Measurements from ENCODE around the gene SLC27A2.

The SLC27A2 gene

GRCh38 chr15:50210462-50211157 lies 28.6 kb downstream of the SLC27A2 start:
- TF ChIP-seq POLR2A (IDR thresholded peaks at IDR 0.05; ENCODE audit: low read depth, low read length), result no peak
- no peak for TF ChIP-seq PAX5 (IDR thresholded peaks at IDR 0.05; ENCODE audit: insufficient read depth, low read length, severe bottlenecking)
- no peak for TF ChIP-seq POU2F2 (IDR thresholded peaks at IDR 0.05; ENCODE audit: low read depth, low read length)
- TF ChIP-seq SPI1 (IDR thresholded peaks at IDR 0.05; ENCODE audit: low read depth, low read length), result no peak
- TF ChIP-seq TAF1 (IDR thresholded peaks at IDR 0.05; ENCODE audit: low read depth, low read length), result no peak
- no peak for TF ChIP-seq POLR2AphosphoS5 (IDR thresholded peaks at IDR 0.05; ENCODE audit: low read depth, low read length)
- FAIRE-seq, result no peak
- no peak for DNase-seq (ENCODE audit: insufficient read length, low spot score)

- FAIRE-seq (no peak), DNase-seq (ENCODE audit: insufficient read length, low spot score) (no peak)
- TF ChIP-seq TAF1 (IDR thresholded peaks at IDR 0.05; ENCODE audit: low read depth, low read length) (no peak), SPI1 (IDR thresholded peaks at IDR 0.05; ENCODE audit: low read depth, low read length) (no peak), PAX5 (IDR thresholded peaks at IDR 0.05; ENCODE audit: insufficient read depth, low read length, severe bottlenecking) (no peak), POU2F2 (IDR thresholded peaks at IDR 0.05; ENCODE audit: low read depth, low read length) (no peak), POLR2A (IDR thresholded peaks at IDR 0.05; ENCODE audit: low read depth, low read length) (no peak), POLR2AphosphoS5 (IDR thresholded peaks at IDR 0.05; ENCODE audit: low read depth, low read length) (no peak)
Measured at GRCh38 chr15:50218291-50218690, 36.3 kb downstream of the SLC27A2 start.

GRCh38 chr15:50218691-50219090 lies 36.7 kb downstream of the SLC27A2 start:
- FAIRE-seq (no peak), DNase-seq (ENCODE audit: insufficient read length, low spot score) (no peak)
- TF ChIP-seq POLR2A (IDR thresholded peaks at IDR 0.05; ENCODE audit: low read depth, low read length) (no peak), TAF1 (IDR thresholded peaks at IDR 0.05; ENCODE audit: low read depth, low read length) (no peak), SPI1 (IDR thresholded peaks at IDR 0.05; ENCODE audit: low read depth, low read length) (no peak), POU2F2 (IDR thresholded peaks at IDR 0.05; ENCODE audit: low read depth, low read length) (no peak), POLR2AphosphoS5 (IDR thresholded peaks at IDR 0.05; ENCODE audit: low read depth, low read length) (no peak), PAX5 (IDR thresholded peaks at IDR 0.05; ENCODE audit: insufficient read depth, low read length, severe bottlenecking) (no peak)

GRCh38 chr15:50219820-50220219 lies 37.8 kb downstream of the SLC27A2 start:
- no peak for TF ChIP-seq POLR2A (IDR thresholded peaks at IDR 0.05; ENCODE audit: low read depth, low read length)
- no peak for TF ChIP-seq TAF1 (IDR thresholded peaks at IDR 0.05; ENCODE audit: low read depth, low read length)
- no peak for TF ChIP-seq POU2F2 (IDR thresholded peaks at IDR 0.05; ENCODE audit: low read depth, low read length)
- TF ChIP-seq POLR2AphosphoS5 (IDR thresholded peaks at IDR 0.05; ENCODE audit: low read depth, low read length), result no peak
- TF ChIP-seq PAX5 (IDR thresholded peaks at IDR 0.05; ENCODE audit: insufficient read depth, low read length, severe bottlenecking), result no peak
- TF ChIP-seq SPI1 (IDR thresholded peaks at IDR 0.05; ENCODE audit: low read depth, low read length), result no peak
- FAIRE-seq, result no peak
- no peak for DNase-seq (ENCODE audit: insufficient read length, low spot score)

GRCh38 chr15:50222181-50222580 lies 40.2 kb downstream of the SLC27A2 start:
- DNase-seq (ENCODE audit: insufficient read length, low spot score), result no peak
- no peak for FAIRE-seq
- TF ChIP-seq POLR2A (IDR thresholded peaks at IDR 0.05; ENCODE audit: low read depth, low read length) (no peak), PAX5 (IDR thresholded peaks at IDR 0.05; ENCODE audit: insufficient read depth, low read length, severe bottlenecking) (no peak), TAF1 (IDR thresholded peaks at IDR 0.05; ENCODE audit: low read depth, low read length) (no peak), SPI1 (IDR thresholded peaks at IDR 0.05; ENCODE audit: low read depth, low read length) (no peak), POLR2AphosphoS5 (IDR thresholded peaks at IDR 0.05; ENCODE audit: low read depth, low read length) (no peak), POU2F2 (IDR thresholded peaks at IDR 0.05; ENCODE audit: low read depth, low read length) (no peak)

- no peak for TF ChIP-seq POLR2AphosphoS5 (IDR thresholded peaks at IDR 0.05; ENCODE audit: low read depth, low read length)
- no peak for TF ChIP-seq POLR2A (IDR thresholded peaks at IDR 0.05; ENCODE audit: low read depth, low read length)
- no peak for TF ChIP-seq SPI1 (IDR thresholded peaks at IDR 0.05; ENCODE audit: low read depth, low read length)
- TF ChIP-seq TAF1 (IDR thresholded peaks at IDR 0.05; ENCODE audit: low read depth, low read length), result no peak
- no peak for TF ChIP-seq POU2F2 (IDR thresholded peaks at IDR 0.05; ENCODE audit: low read depth, low read length)
- no peak for TF ChIP-seq PAX5 (IDR thresholded peaks at IDR 0.05; ENCODE audit: insufficient read depth, low read length, severe bottlenecking)
- no peak for FAIRE-seq
- DNase-seq (ENCODE audit: insufficient read length, low spot score), result no peak
Measured at GRCh38 chr15:50224606-50225005, 42.6 kb downstream of the SLC27A2 start.

- no peak for FAIRE-seq
- no peak for TF ChIP-seq POU2F2 (IDR thresholded peaks at IDR 0.05; ENCODE audit: low read depth, low read length)
- TF ChIP-seq PAX5 (IDR thresholded peaks at IDR 0.05; ENCODE audit: insufficient read depth, low read length, severe bottlenecking), result no peak
- TF ChIP-seq SPI1 (IDR thresholded peaks at IDR 0.05; ENCODE audit: low read depth, low read length), result no peak
- no peak for TF ChIP-seq TAF1 (IDR thresholded peaks at IDR 0.05; ENCODE audit: low read depth, low read length)
- no peak for TF ChIP-seq POLR2AphosphoS5 (IDR thresholded peaks at IDR 0.05; ENCODE audit: low read depth, low read length)
- TF ChIP-seq POLR2A (IDR thresholded peaks at IDR 0.05; ENCODE audit: low read depth, low read length), result no peak
- DNase-seq (ENCODE audit: insufficient read length, low spot score), result no peak
Measured at GRCh38 chr15:50225057-50225456, 43.1 kb downstream of the SLC27A2 start.

GRCh38 chr15:50225938-50226337 lies 43.9 kb downstream of the SLC27A2 start:
- no peak for TF ChIP-seq POU2F2 (IDR thresholded peaks at IDR 0.05; ENCODE audit: low read depth, low read length)
- no peak for TF ChIP-seq SPI1 (IDR thresholded peaks at IDR 0.05; ENCODE audit: low read depth, low read length)
- TF ChIP-seq POLR2AphosphoS5 (IDR thresholded peaks at IDR 0.05; ENCODE audit: low read depth, low read length), result no peak
- no peak for TF ChIP-seq POLR2A (IDR thresholded peaks at IDR 0.05; ENCODE audit: low read depth, low read length)
- TF ChIP-seq TAF1 (IDR thresholded peaks at IDR 0.05; ENCODE audit: low read depth, low read length), result no peak
- no peak for TF ChIP-seq PAX5 (IDR thresholded peaks at IDR 0.05; ENCODE audit: insufficient read depth, low read length, severe bottlenecking)
- FAIRE-seq, result no peak
- DNase-seq (ENCODE audit: insufficient read length, low spot score), result no peak

- FAIRE-seq (no peak), DNase-seq (ENCODE audit: insufficient read length, low spot score) (no peak)
- no peak for TF ChIP-seq PAX5 (IDR thresholded peaks at IDR 0.05; ENCODE audit: insufficient read depth, low read length, severe bottlenecking)
- TF ChIP-seq POU2F2 (IDR thresholded peaks at IDR 0.05; ENCODE audit: low read depth, low read length), result no peak
- TF ChIP-seq SPI1 (IDR thresholded peaks at IDR 0.05; ENCODE audit: low read depth, low read length), result no peak
- TF ChIP-seq TAF1 (IDR thresholded peaks at IDR 0.05; ENCODE audit: low read depth, low read length), result no peak
- TF ChIP-seq POLR2AphosphoS5 (IDR thresholded peaks at IDR 0.05; ENCODE audit: low read depth, low read length), result no peak
- no peak for TF ChIP-seq POLR2A (IDR thresholded peaks at IDR 0.05; ENCODE audit: low read depth, low read length)
Measured at GRCh38 chr15:50227076-50227475, 45.1 kb downstream of the SLC27A2 start.
